Fibroblast of lung (primary cell): ENCODE results near the gene FBXW5. TPM values are rescaled to one million over a fixed set of nuclear protein-coding genes. Genes with fewer than 3 reads are reported as not detected.

Experiments used
- DNase-seq, 2 donors: peaks; one replicate each; pipeline versions ENCODE4 v3.0.0 to v3.0.0-alpha.2; 2010; ENCODE audit warnings: low read depth in 2 of 2
- H2AFZ ChIP-seq: 2 replicates; pipeline ENCODE4 v1.5.1; 2012; ENCODE audit warnings: low read length, control low read depth, inconsistent platforms
- H3K27ac ChIP-seq: 2 replicates; pipeline ENCODE4 v1.5.1; 2011; ENCODE audit warnings: low read length, control low read depth; ENCODE audit not compliant: insufficient read depth
- H3K27me3 ChIP-seq: 2 replicates; pipeline ENCODE4 v1.5.1; 2011; ENCODE audit warnings: mild to moderate bottlenecking, low read length; ENCODE audit not compliant: control insufficient read depth, insufficient read depth
- H3K36me3 ChIP-seq: 2 replicates; pipeline ENCODE4 v1.5.1; 2011; ENCODE audit warnings: low read length; ENCODE audit not compliant: control insufficient read depth, insufficient read depth
- H3K4me1 ChIP-seq: 2 replicates; pipeline ENCODE4 v1.5.1; 2011; ENCODE audit warnings: low read length; ENCODE audit not compliant: control insufficient read depth, insufficient read depth; ENCODE audit errors: extremely low read depth
- H3K4me2 ChIP-seq: 2 replicates; pipeline ENCODE4 v1.5.1; 2011; ENCODE audit warnings: low read length, control low read depth; ENCODE audit not compliant: insufficient read depth; ENCODE audit errors: extremely low read depth
- H3K4me3 ChIP-seq, 4 experiments: fragments of 200-600 bp in 1 of 4; sonication (generic) in 1 of 4; replicated peaks in 1 of 4; 2 replicates each; pipeline ENCODE4 v1.5.1; 2011 to 2016; ENCODE audit warnings: low read length in 4 of 4, low read depth in 3 of 4, mild to moderate bottlenecking in 3 of 4, control low read depth in 2 of 4, inconsistent platforms in 1 of 4, mixed read lengths in 1 of 4; ENCODE audit not compliant: insufficient read depth in 1 of 4; ENCODE audit errors: control extremely low read depth in 1 of 4
- H3K79me2 ChIP-seq: 2 replicates; pipeline ENCODE4 v1.5.1; 2012; ENCODE audit warnings: mild to moderate bottlenecking, low read length, inconsistent platforms; ENCODE audit not compliant: control insufficient read depth, insufficient read depth
- H3K9ac ChIP-seq: 2 replicates; pipeline ENCODE4 v1.5.1; 2011; ENCODE audit warnings: mild to moderate bottlenecking, low read length, control low read depth; ENCODE audit not compliant: insufficient read depth
- H3K9me3 ChIP-seq: 2 replicates; pipeline ENCODE4 v1.5.1; 2012; ENCODE audit warnings: low read depth, low read length; ENCODE audit not compliant: control insufficient read depth, insufficient read depth
- H4K20me1 ChIP-seq: 2 replicates; pipeline ENCODE4 v1.5.1; 2011; ENCODE audit warnings: low read length; ENCODE audit not compliant: control insufficient read depth, insufficient read depth; ENCODE audit errors: extremely low read depth
- CTCF ChIP-seq, 2 donors: IDR thresholded peaks in 1 of 2; conservative IDR thresholded peaks in 1 of 2; 1 replicate in 1 of 2; 2 replicates in 1 of 2; pipeline ENCODE4 v1.5.1; 2011 to 2012; ENCODE audit warnings: low read length in 2 of 2, control low read depth in 1 of 2, inconsistent platforms in 1 of 2, low read depth in 1 of 2, mild to moderate bottlenecking in 1 of 2
- EZH2 ChIP-seq: IDR thresholded peaks from 2 replicates; pipeline ENCODE4 v1.5.1; 2012; ENCODE audit warnings: low read length, control low read depth, mild to moderate bottlenecking; ENCODE audit errors: missing control alignments
- polyA plus RNA-seq, 2 donors: library from polyadenylated mRNA; depleted of rRNA in 1 of 2; stranded (reverse) in 1 of 2; unstranded in 1 of 2; fragments of >200 nt; gene quantifications; 2 replicates each; pipeline ENCODE4 v1.2.1, GENCODE V29; 2011 to 2012; ENCODE audit warnings: missing spikeins in 1 of 2
- total RNA-seq: library from RNA; depleted of rRNA; stranded (reverse); fragments of >200 nt; gene quantifications from 2 replicates; pipeline ENCODE4 v1.2.1, GENCODE V29; 2014

The FBXW5 gene
- total and polyA plus RNA-seq, 2 donors (not counting 1 experiment from before 2014, with no cell fraction given): 31.3 to 166 TPM

GRCh38 chr9:136981588-136982231 lies 37.2 kb upstream of the FBXW5 start:
- Histone ChIP-seq H3K9ac (no peak overlapping the region), H3K27me3 (peaks cover 24% of the 10 kb centered on the region), H3K27ac (no peak overlapping the region), H3K4me2 (no peak overlapping the region), H2AFZ (no peak overlapping the region), H3K4me1 (no peaks in the 10 kb centered on the region), H3K79me2 (no peaks in the 10 kb centered on the region), H4K20me1 (no peaks in the 10 kb centered on the region), H3K9me3 (no peaks in the 10 kb centered on the region), H3K36me3 (no peaks in the 10 kb centered on the region), H3K4me3 (no peak overlapping the region)
- DNase-seq: no peak
- TF ChIP-seq EZH2 (no peak), CTCF (conservative IDR thresholded peaks at IDR 0.05 in 1 of 2, IDR thresholded peaks at IDR 0.05 in 1 of 2; ENCODE audit: low read depth in 1 of 2, low read length in 2 of 2) (no peak)

DNA sequence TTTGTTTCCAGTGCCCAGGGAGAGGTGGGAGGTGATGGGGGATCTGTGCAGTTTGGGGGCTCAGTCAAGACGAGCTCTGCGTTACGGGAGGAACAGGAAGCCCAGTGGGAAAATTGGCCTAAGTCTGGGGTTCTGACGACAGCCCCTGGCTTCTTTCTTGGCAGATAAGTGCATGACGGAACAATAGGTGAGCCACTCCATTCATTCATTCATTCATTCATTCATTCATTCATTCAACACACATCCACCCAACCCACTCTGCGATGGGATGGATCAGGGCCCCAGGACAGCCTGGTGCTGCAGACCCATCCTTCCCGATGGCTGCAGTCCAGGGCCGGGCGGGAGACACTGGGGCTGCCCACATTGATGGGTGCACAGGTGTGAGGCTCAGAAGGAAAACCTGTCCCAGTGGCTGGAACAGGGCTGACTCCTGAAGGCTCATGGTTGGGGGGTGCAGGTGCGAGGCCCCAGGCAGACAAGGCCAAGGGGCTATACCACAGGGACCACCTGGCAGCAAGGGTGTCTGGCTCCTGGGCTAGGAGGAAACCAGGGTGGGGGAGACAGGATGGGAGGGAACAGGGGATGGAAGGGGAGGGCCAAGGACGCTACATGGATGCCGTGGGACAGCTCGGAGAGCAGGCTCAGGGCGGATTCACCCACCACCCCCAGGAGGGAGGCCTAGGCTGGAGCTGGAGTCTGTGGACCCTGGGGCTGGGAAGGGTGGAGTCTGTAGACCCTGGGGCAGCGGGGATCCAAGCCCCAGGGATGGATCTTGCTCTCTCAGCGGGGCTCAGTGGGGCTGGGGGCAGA lies 36.3 kb upstream of the FBXW5 start:
- Histone ChIP-seq H3K9me3 (no peaks in the 10 kb centered on the region), H3K36me3 (no peaks in the 10 kb centered on the region), H3K27me3 (peaks cover 22% of the 10 kb centered on the region), H3K79me2 (no peaks in the 10 kb centered on the region), H4K20me1 (no peaks in the 10 kb centered on the region), H3K9ac (no peak overlapping the region), H2AFZ (no peak overlapping the region), H3K4me3 (no peak overlapping the region), H3K4me1 (no peaks in the 10 kb centered on the region), H3K4me2 (no peak overlapping the region), H3K27ac (no peak overlapping the region)
- TF ChIP-seq EZH2: no peak
- TF ChIP-seq CTCF (conservative IDR thresholded peaks at IDR 0.05 in 1 of 2, IDR thresholded peaks at IDR 0.05 in 1 of 2; ENCODE audit: low read depth in 1 of 2, low read length in 2 of 2): no peak
- DNase-seq: no peak

DNA sequence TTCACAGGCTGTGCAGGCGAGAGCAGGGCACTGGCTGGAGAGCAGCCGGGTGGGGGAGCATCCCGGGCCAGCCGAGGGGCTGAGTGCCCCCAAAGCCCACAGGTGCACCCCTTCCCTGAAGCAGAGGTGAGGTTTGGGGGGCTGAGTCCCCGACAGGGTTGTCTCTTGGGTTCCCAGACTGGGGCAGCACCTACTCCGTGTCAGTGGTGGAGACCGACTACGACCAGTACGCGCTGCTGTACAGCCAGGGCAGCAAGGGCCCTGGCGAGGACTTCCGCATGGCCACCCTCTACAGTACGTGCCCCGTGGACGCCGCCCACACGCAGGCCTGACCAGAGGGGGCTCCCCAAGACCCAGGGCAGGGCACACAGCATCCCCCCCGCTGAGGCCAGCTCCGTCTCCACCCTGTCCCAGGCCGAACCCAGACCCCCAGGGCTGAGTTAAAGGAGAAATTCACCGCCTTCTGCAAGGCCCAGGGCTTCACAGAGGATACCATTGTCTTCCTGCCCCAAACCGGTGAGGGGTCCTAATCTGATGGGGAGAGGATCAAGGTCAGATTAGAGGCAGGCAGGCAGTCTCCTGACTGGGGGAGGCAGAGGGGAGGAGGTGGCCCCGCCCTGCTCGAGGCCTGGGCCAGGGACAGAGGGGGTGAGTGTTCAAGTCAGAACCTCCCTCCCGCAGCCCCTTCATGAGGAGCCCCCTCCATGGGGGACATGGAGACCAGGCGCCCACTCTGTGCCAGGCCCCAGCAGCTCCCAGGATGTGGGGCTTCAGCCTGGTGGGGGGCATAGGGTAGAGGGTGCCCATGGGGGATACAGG lies 35.4 kb upstream of the FBXW5 start:
- TF ChIP-seq CTCF (conservative IDR thresholded peaks at IDR 0.05 in 1 of 2, IDR thresholded peaks at IDR 0.05 in 1 of 2; ENCODE audit: low read depth in 1 of 2, low read length in 2 of 2): no peak
- no peak for TF ChIP-seq EZH2
- DNase-seq: no peak
- Histone ChIP-seq H3K27ac (no peak overlapping the region), H3K4me3 (no peak overlapping the region), H2AFZ (no peak overlapping the region), H3K4me2 (no peak overlapping the region), H3K36me3 (no peaks in the 10 kb centered on the region), H3K9me3 (no peaks in the 10 kb centered on the region), H3K9ac (no peak overlapping the region), H3K27me3 (peaks cover 17% of the 10 kb centered on the region), H3K4me1 (no peaks in the 10 kb centered on the region), H4K20me1 (no peaks in the 10 kb centered on the region), H3K79me2 (no peaks in the 10 kb centered on the region)
